ENCODE measurements around the gene CAMK2G. TPM values are rescaled to one million over a fixed set of nuclear protein-coding genes. Genes with fewer than 3 reads are reported as not detected.
"Not testable (repeated sequence)": the region's sequence is repeated elsewhere in the genome, so short reads cannot be mapped to it uniquely, and the experiment has no call there.

Gene CAMK2G
- total RNA-seq, 3 donors from 2014 or later (not counting 1 experiment from before 2014, with no cell fraction given): 53.6 to 73.8 (median 62.3) TPM

GRCh38 chr10:73796766-73797165 is 77.6 kb downstream of the CAMK2G start:
- Histone ChIP-seq H3K9me3 (ENCODE audit: control insufficient read depth, insufficient read depth, low read length) (no peaks in the 10 kb centered on the region), H3K4me3 (ENCODE audit: low read length) (no peak overlapping the region), H3K27ac (ENCODE audit: low read length) (no peak overlapping the region), H3K27me3 (ENCODE audit: control insufficient read depth, insufficient read depth, low read length) (no peaks in the 10 kb centered on the region), H3K36me3 (ENCODE audit: control insufficient read depth, insufficient read depth, low read length) (peaks cover 92% of the 10 kb centered on the region), H3K4me1 (ENCODE audit: control insufficient read depth, insufficient read depth, low read length) (no peaks in the 10 kb centered on the region)
- ATAC-seq: no peak
- Mint-ChIP-seq H3K4me1 (peaks cover 5 to 6% of the 10 kb centered on the region in 2 donors), H3K9me3 (no peaks in the 10 kb centered on the region), H3K27me3 (ENCODE audit: low read depth in 2 of 2) (no peaks in the 10 kb centered on the region), H3K27ac (peak overlapping the region in 1 of 2 donors; percentile 55), H3K4me3 (no peak overlapping the region), H3K36me3 (peaks cover 5% of the 10 kb centered on the region)
- WGBS (ENCODE audit: insufficient coverage): 73% methylated on average over 5 of the region's 5 CpGs
- no peak for DNase-seq
- no peak for TF ChIP-seq CTCF (IDR thresholded peaks at IDR 0.05)
- intact Hi-C loops (cut with micrococcal nuclease): no loop called here

GRCh38 chr10:73796035-73796434 is 78.3 kb downstream of the CAMK2G start:
- H3K4me1 Mint-ChIP-seq; H3K9me3 ChIP-seq (ENCODE audit: control insufficient read depth, insufficient read depth, low read length); ATAC-seq; DNase-seq; H3K27me3 Mint-ChIP-seq (ENCODE audit: low read depth in 2 of 2); H3K4me3 ChIP-seq (ENCODE audit: low read length); H3K27ac ChIP-seq (ENCODE audit: low read length); intact Hi-C loops (cut with micrococcal nuclease); H3K4me1 ChIP-seq (ENCODE audit: control insufficient read depth, insufficient read depth, low read length); H3K9me3 Mint-ChIP-seq; H3K36me3 Mint-ChIP-seq; H3K4me3 Mint-ChIP-seq; H3K27me3 ChIP-seq (ENCODE audit: control insufficient read depth, insufficient read depth, low read length): not testable (repeated sequence)
- peaks cover 92% of the 10 kb centered on the region for H3K36me3 ChIP-seq (ENCODE audit: control insufficient read depth, insufficient read depth, low read length)
- WGBS (ENCODE audit: insufficient coverage): 97% methylated on average over 8 of the region's 8 CpGs
- H3K27ac Mint-ChIP-seq: peak overlapping the region in 1 of 2 donors; percentile 55

GRCh38 chr10:73795491-73795890 is 78.9 kb downstream of the CAMK2G start:
- H3K4me3 Mint-ChIP-seq; H3K27ac Mint-ChIP-seq; intact Hi-C loops (cut with micrococcal nuclease): not testable (repeated sequence)

GRCh38 chr10:73793456-73793855 is 80.9 kb downstream of the CAMK2G start:
- Mint-ChIP-seq H3K9me3 (no peaks in the 10 kb centered on the region), H3K4me3 (no peak overlapping the region), H3K27me3 (ENCODE audit: low read depth in 2 of 2) (no peaks in the 10 kb centered on the region), H3K36me3 (peaks cover 5% of the 10 kb centered on the region), H3K4me1 (peaks cover 10 to 16% of the 10 kb centered on the region in 2 donors), H3K27ac (peak overlapping the region in 1 of 2 donors; percentile 35)
- no peaks in the 10 kb centered on the region for H3K9me3 ChIP-seq (ENCODE audit: control insufficient read depth, insufficient read depth, low read length)
- H3K27me3 ChIP-seq (ENCODE audit: control insufficient read depth, insufficient read depth, low read length): no peaks in the 10 kb centered on the region
- 97% methylated on average over 5 of the region's 5 CpGs for WGBS (ENCODE audit: insufficient coverage)
- H3K4me3 ChIP-seq (ENCODE audit: low read length): no peak overlapping the region
- H3K4me1 ChIP-seq (ENCODE audit: control insufficient read depth, insufficient read depth, low read length): no peaks in the 10 kb centered on the region
- TF ChIP-seq CTCF (IDR thresholded peaks at IDR 0.05): no peak
- ATAC-seq (no peak), DNase-seq (no peak)
- H3K36me3 ChIP-seq (ENCODE audit: control insufficient read depth, insufficient read depth, low read length): peaks cover 93% of the 10 kb centered on the region
- no peak overlapping the region for H3K27ac ChIP-seq (ENCODE audit: low read length)
- intact Hi-C loops (cut with micrococcal nuclease): no loop called here

More at GRCh38 chr10:73795491-73795890, 78.9 kb downstream of the CAMK2G start:
- not testable (repeated sequence) for DNase-seq; H3K36me3 Mint-ChIP-seq; H3K4me1 ChIP-seq (ENCODE audit: control insufficient read depth, insufficient read depth, low read length); H3K4me1 Mint-ChIP-seq; H3K27me3 Mint-ChIP-seq (ENCODE audit: low read depth in 2 of 2); H3K9me3 Mint-ChIP-seq; H3K9me3 ChIP-seq (ENCODE audit: control insufficient read depth, insufficient read depth, low read length); ATAC-seq; H3K27ac ChIP-seq (ENCODE audit: low read length); H3K4me3 ChIP-seq (ENCODE audit: low read length); H3K27me3 ChIP-seq (ENCODE audit: control insufficient read depth, insufficient read depth, low read length)
- H3K36me3 ChIP-seq (ENCODE audit: control insufficient read depth, insufficient read depth, low read length): peaks cover 94% of the 10 kb centered on the region
- WGBS (ENCODE audit: insufficient coverage): 97% methylated on average over 8 of the region's 10 CpGs
